NCI-H510A (cell line): Measurements from ENCODE around the gene TENM3.
A peak's percentile ranks its signal among the peaks of the same experiment; 100 is the strongest.

Source experiments
- DNase-seq: peaks from one replicate; lab custom pipeline; 2025; lab: John Stamatoyannopoulos, UW

TENM3 gene

GRCh38 chr4:182776376-182777105, 533.3 kb downstream of the TENM3 start:
- no peak for DNase-seq

- no peak for DNase-seq
Observed at GRCh38 chr4:182778222-182778982, 535.2 kb downstream of the TENM3 start.

- DNase-seq: no peak
Observed at GRCh38 chr4:182786991-182787390, 543.8 kb downstream of the TENM3 start.

- no peak for DNase-seq
Observed at GRCh38 chr4:182788201-182788600, 545.0 kb downstream of the TENM3 start.

- no peak for DNase-seq
Observed at GRCh38 chr4:182789529-182789928, 546.3 kb downstream of the TENM3 start.

GRCh38 chr4:182795446-182796238, 552.4 kb downstream of the TENM3 start:
- DNase-seq: peak; percentile 15

- no peak for DNase-seq
Observed at GRCh38 chr4:182799515-182800215, 556.5 kb downstream of the TENM3 start.

GRCh38 chr4:182800216-182800515, 557.0 kb downstream of the TENM3 start:
- no peak for DNase-seq

- no peak for DNase-seq
Observed at GRCh38 chr4:182801636-182802035, 558.4 kb downstream of the TENM3 start.

GRCh38 chr4:182802621-182803020, 559.4 kb downstream of the TENM3 start:
- no peak for DNase-seq

GRCh38 chr4:182803235-182803634, 560.0 kb downstream of the TENM3 start:
- DNase-seq: no peak

GRCh38 chr4:182804131-182804530, 560.9 kb downstream of the TENM3 start:
- no peak for DNase-seq

- no peak for DNase-seq
Observed at GRCh38 chr4:182805321-182805720, 562.1 kb downstream of the TENM3 start.

- DNase-seq: no peak
Observed at GRCh38 chr4:182805750-182806149, 562.5 kb downstream of the TENM3 start.

- DNase-seq: peak; percentile 36
Observed at GRCh38 chr4:182806259-182807252, 563.4 kb downstream of the TENM3 start.

GRCh38 chr4:182807346-182807745, 564.1 kb downstream of the TENM3 start:
- DNase-seq: no peak

GRCh38 chr4:182807767-182808548, 564.8 kb downstream of the TENM3 start:
- no peak for DNase-seq

GRCh38 chr4:182808673-182809416, 565.6 kb downstream of the TENM3 start:
- DNase-seq: no peak

GRCh38 chr4:182809417-182810102, 566.4 kb downstream of the TENM3 start:
- no peak for DNase-seq
